NOMO-1 treated with dmso at 0.1 percent for 144 hours (cell line): Measurements from ENCODE around the gene C20orf202.
A peak's percentile ranks its signal among the peaks of the same experiment; 100 is the strongest.

Experiments used
- DNase-seq: peaks from one replicate; lab custom pipeline; 2025; ENCODE audit not compliant: unreplicated experiment; lab: John Stamatoyannopoulos, UW

Gene C20orf202

DNA sequence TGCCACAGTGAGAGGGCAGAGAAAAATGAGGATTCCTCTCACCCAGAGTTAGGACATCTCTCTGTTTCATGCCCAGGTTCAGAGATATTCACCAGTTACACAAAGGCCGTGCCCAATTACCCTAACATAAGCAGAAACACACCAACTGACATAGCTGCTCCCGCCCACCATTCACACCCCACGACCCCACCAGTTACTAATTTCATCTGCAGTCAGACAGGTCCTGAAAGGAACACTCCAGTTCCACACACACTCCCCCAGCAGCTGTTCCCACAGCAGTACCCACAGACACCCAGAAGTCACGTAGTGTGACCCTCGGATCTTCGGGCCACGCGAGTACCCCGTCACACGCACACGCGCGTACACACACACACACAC is 19.0 kb upstream of the C20orf202 start:
- DNase-seq, result no peak

DNA sequence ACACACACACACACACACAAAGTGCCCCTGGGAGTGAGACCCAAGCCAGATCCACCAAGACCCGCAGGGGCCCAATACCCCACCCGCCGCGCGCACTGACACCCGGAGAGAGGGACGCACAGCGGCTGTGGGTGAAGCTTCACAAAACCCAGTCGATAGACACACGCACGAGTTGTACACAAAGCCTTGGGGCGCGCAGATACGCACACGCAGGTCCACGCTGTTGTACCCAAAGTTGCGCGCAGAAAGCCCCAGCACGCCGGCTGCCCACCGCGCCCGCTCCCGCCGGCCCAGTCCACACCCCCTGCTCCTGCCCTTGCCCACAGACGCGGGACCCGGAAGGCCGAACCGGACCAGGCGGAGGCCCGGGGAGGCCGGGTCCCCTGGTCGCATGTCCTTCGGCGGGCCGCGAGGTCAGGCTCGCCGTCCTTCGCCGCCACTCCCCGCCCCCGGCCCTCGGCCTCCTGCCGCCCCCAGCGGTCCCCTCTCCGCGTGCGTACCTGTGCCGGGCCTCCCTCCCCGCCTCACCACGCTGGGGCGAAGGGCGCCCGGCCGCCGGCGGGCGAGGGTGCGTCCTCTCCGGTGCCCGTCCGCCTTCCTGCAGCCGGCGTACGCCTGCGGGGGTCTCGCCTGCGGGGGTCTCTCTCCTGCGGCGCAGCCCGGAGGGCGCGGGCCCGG is 18.5 kb upstream of the C20orf202 start, which contains the start of gene TMEM74B:
TSS of gene TMEM74B (minus strand) at position 344 of the 678 bp plus-strand sequence. CDS start 1,180 bp downstream, outside the sequence.
- no peak for DNase-seq

DNA sequence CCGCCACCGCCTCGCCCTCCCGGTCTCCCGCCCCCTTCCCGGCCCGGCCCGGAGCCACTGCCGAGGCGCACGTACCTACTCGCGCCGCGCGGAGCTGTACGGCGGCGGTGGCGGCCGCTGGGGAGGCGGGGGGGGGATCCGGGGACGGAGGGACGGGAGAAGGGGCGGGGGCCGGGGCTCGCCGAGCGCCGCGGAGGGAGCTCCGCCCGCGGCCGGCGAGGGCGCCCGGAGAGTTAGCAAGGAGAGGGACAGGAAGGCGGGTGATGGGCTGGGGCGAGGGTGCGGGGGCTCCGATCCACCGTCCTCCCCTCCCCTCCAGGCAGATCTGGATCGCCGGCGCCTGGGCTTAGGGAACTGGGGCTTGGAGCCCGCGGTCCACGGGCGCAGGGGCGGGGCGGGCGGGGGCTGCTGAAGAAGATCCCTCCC is 17.9 kb upstream of the C20orf202 start:
- DNase-seq, result no peak

DNA sequence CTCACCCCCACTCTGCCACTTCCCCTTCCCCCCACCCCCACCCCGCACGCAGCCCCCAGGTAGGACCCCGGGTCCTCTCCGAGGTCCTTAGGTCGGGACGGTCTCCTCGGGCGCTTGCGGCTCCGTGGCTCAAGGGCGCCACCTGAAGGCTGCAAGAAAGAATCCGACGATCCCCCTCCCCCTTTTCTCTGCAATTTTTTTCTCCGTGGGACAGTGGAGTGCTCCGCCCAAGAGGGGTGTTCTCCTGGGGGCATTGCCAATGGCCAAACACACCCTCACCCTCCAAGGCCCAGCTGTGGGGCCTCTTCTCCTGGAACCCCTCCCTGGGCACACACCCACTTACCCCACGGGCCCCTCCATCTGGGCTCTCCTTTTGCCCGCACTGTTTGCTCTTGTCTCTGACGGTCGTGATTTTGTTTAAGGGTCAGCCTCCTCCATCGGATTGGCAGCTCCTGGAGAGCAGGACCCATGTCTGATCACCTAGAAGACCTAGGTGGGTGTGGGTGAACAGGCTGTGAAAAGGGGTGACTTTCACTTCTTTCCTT is 17.4 kb upstream of the C20orf202 start:
- DNase-seq, result peak; percentile 3

DNA sequence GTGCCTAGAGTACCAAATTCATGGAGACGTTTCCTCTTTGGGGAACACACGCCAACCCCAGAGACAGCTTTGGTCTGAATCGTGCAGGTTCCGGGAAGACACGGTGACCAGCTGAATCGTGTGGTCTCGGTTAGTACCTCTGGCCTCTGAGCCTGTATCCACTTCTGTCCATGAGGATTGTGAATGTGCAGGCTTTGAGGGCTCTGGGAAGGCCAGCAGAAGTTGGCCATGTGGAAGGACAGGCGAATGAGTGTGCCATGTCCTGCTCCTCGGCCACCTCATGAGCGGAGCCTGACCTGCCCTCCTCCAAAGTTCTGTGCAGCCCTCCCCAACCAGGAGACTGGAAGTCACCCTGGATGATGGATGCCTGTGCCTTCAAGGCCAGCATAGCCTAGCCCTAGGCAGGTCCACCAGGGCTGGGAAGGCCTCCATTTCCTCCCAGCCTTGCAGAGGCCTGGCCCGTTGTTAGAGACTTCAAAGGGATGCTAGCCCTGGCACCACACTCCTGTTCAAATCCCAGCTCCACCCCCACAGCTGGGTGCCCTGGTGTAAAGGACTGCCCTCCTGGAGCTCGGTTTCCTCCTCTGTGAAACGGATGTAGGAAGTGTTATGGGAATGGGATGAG is 16.8 kb upstream of the C20orf202 start:
- DNase-seq, result no peak

DNA sequence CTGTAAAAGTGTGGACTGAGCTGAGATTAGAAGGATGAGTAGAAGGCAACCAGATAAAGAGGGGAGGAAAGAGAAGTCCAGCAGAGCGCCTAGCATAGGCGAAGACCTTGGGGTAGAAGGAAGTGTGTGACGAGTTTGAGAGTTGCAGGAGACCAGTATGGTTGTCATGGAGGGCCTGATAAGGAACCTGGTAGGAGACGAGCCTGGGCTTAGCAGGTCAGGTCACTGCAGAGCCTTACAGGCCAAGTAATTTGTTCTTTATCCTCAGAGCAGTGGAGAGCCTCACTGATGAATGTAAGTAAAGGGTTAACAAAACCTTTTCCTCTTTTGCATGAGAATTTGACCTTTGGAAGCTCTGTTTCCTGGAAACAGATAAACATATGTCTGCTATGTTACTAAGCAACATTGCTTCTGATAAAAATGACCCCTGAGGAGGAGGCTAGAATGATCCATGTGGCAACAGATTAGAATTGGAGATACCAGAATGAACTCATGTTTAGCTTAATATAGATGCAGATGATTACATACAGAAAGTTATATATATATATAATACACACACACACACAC is 15.6 kb upstream of the C20orf202 start:
- no peak for DNase-seq

DNA sequence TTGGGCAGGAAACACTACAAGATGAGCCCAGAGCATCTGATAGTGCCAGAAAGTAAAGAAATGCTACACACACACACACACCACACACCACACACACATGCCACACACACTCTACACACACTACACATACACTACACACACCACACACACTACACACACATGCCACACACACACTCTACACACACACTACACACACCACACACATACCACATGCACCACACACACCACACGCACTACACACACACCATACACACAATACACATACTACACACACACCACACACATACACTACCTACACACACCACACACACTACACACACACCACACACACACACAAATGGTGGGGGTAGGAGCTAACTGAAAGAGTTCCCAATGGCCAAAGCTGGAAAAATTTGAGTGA is 14.9 kb upstream of the C20orf202 start:
- no peak for DNase-seq

DNA sequence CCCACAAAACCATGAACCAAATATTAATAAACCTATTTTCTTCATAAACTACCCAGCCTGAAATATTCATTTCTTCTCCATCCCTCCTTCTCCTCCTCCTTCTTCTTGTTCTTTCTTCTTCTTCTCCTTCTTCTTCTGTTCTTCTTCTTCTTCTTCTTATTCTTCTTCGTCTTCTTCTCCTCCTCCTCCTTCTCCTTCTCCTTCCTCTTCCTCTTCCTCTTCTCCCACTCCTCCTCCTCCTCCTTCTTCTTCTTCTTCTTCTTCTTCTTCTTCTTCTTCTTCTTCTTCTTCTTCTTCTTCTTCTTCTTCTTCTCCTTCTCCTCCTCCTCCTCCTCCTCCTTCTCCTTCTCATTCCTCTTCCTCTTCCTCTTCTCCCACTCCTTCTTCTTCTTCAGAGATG is 13.4 kb upstream of the C20orf202 start:
- DNase-seq, result no peak

DNA sequence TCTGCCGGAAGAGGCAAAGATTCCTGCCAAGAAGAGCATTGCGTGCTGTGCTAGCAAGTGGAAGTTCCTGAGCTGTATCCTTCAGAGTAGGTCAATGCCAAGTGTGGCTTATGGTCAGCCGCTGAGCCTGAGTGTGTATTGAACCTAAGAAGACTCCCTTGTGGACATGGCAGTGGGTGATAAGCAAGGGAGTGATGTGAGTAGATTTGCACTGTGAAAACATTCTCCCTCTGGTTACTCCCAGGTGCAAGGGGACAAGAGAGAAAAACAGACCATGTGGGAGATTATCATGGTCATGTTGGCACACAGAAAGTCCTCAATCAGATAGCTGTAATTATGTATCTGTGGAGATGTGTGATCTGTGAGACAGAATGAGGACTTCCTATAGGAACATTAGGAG is 12.4 kb upstream of the C20orf202 start:
- DNase-seq, result no peak

DNA sequence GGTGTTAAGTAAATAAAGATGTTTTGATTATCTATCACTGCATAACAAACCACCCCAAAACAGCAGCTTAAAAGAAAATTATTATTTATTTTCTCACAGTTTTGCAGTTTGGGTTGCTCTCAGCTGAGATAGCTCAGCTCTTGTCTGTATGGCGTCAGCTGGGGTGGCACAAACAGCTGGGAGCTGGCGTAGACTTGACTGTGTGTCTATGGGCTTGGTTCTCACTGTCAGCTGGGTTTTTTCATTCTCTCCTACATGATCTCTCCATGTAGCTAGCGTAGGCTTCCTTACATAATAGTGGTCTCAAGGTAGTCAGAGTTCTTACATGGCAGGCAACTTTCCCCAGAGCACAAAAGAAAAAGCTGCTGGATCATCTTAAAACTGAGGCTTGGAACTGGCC is 12.0 kb upstream of the C20orf202 start:
- DNase-seq, result no peak

DNA sequence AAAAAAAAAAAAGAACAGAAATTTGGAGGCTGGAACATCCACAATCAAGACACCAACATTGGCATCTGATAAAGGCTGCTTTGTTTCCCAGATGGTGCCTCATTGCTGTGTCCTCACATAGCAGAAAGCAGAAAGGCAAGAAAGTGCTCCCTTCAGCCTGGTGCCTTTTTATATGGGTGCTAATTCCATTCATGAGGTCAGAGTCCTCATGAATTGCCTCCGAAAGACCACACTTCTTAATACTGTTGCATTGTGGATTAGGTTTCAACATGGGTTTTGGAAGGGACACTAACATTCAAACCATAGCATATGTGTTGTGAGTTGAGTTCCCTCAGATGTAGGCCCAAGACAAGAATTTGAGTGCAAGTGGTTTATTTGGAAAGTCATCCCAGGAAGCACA is 8.0 kb upstream of the C20orf202 start:
- DNase-seq, result no peak

DNA sequence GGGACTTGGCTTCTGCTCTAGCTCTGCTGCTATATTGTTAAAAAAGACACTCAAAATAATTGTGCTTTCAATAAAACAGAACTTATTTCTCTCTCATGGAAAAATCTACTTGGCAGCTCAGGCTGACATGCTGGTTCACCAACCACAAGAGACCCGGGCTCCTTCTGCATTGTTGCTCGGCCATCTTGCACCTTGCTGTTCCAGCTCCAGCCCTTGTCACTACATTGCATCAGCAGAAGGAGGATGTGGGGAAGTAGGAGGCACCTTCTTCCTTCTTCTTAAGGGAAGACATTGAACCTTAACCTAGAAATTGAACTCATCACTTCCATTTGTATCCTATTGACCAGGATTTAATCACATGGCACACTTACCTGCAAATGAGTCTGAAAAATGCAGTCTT is 6.6 kb upstream of the C20orf202 start:
- DNase-seq, result no peak

DNA sequence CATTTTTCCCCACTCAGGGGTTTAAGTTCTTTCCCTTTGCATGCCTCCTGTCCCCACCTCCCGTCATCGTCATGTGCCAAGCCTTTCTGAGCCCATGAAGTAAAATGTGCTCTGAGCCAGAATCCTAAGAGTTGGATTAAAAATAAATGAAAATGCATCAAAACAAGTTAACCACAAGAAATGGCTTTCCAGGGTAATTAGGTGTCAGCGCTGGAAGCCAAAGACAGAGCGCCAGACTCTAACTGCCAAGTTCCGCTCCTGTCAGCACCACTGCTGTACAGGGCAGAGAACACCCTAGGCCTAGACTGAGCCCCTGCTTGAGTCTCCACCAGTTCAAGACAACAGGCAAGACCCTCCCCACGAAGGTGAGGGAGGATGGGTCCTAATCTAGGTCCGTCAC is 5.5 kb upstream of the C20orf202 start:
- DNase-seq, result no peak

DNA sequence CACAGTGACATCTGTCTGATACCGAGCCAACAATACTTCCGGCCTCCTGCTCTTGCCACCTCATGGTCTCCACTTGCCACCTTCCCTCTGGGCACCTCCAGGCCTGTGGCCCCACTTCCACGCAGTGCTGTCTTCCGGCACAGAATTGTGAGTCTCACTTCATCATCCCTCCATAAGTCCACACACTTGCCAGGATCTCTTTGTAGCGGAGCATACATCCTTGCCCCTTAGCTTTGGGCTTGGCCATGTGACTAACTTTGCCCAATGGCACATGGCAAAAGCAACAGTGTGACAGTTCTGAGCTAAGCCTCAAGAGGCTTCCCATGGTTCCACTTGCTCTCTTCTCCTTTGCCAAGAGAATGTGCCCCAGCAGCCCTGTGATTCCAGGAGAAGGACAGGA is 4.5 kb upstream of the C20orf202 start:
- no peak for DNase-seq

DNA sequence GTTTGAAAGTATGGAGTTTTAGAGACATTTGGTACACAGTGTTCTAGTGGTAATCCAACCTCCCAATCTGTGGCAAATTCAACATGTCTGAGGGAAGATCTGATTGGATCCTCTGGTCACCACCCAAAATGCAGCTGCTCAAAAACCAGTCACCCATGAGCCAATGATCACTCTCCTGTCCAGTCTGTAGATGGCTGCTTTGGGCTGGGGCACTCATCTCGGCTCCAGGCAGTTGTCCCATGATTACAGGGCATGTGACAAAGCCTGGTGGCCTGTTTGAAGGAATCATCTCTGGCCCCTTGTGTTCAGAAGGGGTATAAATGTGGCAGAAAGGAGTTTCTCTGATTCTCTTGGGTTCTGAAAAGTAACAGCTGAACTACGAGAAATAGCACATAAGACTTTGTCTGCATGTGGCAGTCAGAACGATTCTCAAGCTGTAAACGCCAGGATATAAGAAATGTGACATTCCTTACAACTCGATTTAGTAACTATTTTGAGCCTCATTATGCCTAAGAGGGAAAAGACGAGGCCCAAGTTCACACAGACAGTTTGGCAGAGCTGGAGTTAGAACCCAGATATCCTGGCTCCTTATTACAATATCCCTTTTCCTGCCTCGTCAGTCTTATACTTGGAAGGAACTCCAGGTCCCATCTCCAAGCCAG is 3.9 kb upstream of the C20orf202 start:
- no peak for DNase-seq

DNA sequence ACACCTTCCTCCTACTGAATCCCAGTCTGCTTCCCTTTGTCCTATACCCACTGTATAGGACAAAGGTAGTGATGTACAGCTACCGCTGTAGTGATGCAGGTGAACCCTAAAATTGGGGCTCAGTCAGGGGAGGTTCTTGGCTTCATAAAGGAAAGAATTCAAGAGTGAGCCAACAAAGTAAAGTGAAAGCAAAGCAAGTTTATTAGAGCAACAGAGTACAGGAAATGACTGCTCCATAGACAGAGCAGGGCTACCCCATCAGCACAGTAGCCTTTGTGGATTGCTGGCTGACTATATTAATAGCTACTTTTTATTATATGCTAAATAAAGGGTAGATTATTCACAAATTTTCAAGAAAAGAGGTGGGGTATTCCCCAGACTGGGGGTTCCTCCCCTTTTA is 3.3 kb upstream of the C20orf202 start:
- DNase-seq, result no peak

DNA sequence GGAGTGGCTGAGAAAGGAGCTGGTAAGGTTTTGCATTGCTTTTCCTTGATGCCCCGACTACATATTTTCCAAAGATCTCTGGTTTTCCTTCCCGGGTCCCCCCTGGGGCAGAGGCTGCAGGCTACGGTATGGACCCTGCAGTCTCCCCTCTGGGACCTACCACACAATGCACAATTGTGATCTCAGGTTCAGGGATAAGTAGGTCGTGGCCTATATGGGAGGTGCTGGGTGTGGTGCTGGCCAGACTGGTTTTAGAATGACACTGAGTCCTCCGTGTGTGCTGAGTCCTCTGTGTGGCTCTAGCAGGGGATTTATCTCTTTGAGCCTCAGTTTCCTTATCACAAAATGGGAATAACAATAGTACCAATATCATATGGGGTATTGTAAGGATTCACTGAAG is 376 bp downstream of the C20orf202 start:
- no peak for DNase-seq

DNA sequence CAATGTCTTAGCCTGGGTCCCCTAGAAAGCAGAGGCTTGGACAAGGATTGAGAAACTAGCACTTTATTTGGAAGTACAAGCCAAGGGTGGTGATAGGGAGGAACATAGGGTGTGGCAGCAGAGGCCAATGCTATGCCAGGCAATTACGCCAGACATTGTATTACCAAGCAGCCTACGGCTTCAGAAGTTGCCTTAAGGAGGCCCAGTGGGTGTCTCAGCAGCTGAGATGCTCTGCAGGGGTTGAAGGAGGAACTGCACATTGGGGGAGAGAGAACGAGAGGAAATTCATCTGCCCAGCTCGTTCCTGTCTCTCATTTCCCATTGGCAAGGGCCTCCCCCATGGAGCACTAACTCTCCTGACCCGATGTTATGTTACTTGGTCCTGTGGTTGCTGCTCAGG is 859 bp downstream of the C20orf202 start:
- DNase-seq, result no peak

DNA sequence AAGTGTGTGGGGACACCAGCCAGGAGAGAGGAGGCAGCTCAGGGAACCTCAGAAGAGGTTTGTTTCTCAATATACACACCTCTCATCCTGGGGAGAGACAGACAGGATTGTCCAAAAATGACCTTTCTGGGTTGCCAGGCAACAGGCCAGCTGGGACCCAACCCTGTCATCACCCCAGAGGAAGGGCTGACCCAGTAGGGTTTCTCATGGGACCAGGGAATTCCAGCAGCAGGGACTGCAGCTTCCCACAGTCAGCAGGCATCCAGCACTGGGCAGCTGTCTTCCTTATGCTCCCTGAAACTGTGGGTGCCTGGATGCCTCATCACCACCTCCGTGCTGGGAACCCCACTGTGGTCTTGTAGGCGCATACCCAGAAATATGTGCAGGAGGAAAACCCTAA is 1.3 kb downstream of the C20orf202 start:
- DNase-seq, result no peak

DNA sequence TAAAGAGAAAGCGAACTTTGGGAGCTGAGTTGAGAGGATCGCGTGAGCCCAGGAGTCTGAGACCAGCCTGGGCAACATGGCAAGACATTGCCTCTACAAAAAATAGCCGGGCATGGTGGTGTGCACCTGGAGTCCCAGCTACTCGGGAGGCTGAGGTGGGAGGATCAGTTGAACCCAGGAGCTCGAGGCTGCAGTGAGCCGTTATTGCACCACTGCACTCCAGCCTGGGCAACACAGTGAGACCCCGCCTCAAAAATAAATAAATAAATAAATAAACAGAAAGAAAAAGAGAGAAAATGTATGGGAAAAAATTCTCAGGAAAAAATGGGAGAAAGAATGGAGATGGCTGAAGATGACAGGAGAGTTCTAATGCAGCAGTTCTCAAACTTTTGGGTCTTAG is 2.5 kb downstream of the C20orf202 start:
- DNase-seq, result no peak

DNA sequence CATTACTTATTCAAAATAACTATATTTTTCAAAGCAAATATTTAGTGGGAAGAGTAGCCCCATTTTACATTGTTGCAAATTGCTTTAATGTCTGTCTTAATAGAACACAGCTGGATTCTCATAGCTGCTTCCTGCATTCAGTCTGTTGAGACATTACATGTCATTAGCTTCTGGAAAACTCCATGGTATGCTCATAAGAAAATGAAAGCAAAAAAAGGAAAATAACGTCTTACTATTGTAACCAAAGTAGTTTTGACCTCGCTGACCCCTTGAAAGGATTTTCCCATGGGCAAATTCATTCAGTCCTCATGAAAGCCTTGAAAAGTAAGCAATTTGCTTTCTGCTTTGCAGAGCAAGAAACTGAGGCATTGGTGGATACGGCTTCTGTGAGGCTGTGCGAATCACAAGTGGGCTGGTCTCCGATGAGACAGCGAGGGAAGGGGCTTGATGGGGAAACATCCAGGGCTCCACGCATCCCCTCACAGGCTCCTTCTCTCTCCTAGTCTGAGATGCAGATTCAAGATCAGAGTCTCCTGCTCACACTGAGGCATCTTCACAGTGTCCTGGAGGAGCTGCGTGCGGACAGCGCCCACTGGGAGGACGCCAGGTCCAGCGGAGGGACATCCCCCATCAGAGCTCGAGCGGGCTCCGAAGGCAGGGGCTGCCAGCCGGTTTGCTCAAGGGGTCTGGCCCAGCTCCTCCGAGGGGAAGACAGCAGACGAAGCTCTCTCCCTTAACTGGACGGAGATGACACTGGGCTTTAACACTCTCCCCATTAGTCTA is 3.3 kb downstream of the C20orf202 start:
- DNase-seq, result no peak
